Lower leg skin (tissue), 3 donors: ENCODE results near the gene BNC2.

Experiments
- CTCF ChIP-seq, 3 donors: fragments of 450-650 bp; IDR thresholded peaks; one replicate each; pipeline ENCODE4 v1.5.1; 2016; ENCODE audit warnings: antibody characterized with exemption in 3 of 3, mild to moderate bottlenecking in 3 of 3, moderate library complexity in 2 of 3
- POLR2A ChIP-seq, 2 donors: fragments of 450-650 bp; IDR thresholded peaks; one replicate each; pipeline ENCODE4 v1.6.1; 2016 to 2017; ENCODE audit warnings: antibody characterized with exemption in 2 of 2, mild to moderate bottlenecking in 1 of 2, moderate library complexity in 1 of 2

- TF ChIP-seq POLR2A (IDR thresholded peaks at IDR 0.05) (no peak), CTCF (IDR thresholded peaks at IDR 0.05) (no peak)
These were observed 45.7 kb downstream of the BNC2 start for GRCh38 chr9:16824545-16825330.
